ENCODE measurements around the gene CTSO.
"Not testable (repeated sequence)": the region's sequence is repeated elsewhere in the genome, so short reads cannot be mapped to it uniquely, and the experiment has no call there.

Gene CTSO

GRCh38 chr4:155954118-155954685, 536 bp upstream of the CTSO start:
- DNase-seq, result no peak

DNA sequence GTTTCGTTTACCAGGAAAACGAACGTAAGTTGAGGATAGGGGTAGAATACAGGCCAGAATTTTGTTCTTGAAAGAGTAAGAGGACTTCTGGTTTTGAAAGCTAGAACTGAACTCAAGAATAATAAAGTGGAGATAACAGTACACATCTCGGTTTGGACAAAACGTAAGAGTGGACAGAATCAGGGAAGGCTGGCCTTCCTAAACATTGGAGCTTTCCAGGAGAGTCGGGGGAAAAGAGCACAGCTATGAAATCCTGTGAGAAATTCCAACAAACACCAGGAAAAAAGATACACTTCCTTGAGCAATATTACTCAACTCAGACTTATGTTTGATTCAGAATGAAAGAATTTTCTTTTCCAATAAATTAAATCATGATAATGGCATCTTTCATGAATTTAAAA, 1.2 kb downstream of the CTSO start:
- no peak for DNase-seq

- no peak for DNase-seq
These were observed 3.2 kb downstream of the CTSO start for GRCh38 chr4:155950461-155950860.

- no peak for DNase-seq
These were observed 5.1 kb downstream of the CTSO start for GRCh38 chr4:155948541-155948940.

GRCh38 chr4:155946486-155946885, 7.2 kb downstream of the CTSO start:
- peak; percentile 23 for DNase-seq

GRCh38 chr4:155944516-155944915, 9.2 kb downstream of the CTSO start:
- DNase-seq, result no peak

DNA sequence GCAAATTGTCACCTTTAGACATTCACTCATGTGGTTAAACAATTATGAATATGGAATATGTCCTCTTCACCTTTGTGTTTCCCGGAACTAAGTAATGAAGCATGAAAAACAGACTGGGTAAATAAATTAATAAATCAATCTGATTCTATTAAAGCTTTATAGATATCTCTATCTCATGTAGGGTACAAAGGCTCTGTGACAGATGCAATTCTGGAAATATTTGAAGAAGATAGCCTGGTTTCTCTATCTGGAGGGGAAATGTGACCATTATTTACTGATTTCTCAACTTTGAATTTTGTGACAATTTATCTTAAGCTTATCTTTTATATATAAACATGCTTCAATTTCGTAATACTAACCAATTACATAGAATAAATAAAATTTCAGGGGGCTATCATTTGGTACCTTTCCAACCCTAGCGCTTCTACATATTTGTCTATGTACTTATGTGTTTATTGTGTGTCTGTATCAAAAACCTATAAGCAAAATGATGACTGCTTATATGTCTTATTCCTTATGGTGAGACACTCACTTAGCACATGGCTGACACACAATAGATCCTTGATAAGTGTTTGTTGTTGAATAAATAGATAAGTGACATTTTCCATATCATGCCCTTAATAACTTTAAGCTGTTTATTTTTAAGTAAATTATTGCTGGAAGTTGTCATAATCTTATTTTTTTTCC, 9.9 kb downstream of the CTSO start:
- no peak for DNase-seq

GRCh38 chr4:155941820-155942219, 11.8 kb downstream of the CTSO start:
- DNase-seq, result no peak

GRCh38 chr4:155941085-155941790, 12.4 kb downstream of the CTSO start:
- DNase-seq, result no peak

DNA sequence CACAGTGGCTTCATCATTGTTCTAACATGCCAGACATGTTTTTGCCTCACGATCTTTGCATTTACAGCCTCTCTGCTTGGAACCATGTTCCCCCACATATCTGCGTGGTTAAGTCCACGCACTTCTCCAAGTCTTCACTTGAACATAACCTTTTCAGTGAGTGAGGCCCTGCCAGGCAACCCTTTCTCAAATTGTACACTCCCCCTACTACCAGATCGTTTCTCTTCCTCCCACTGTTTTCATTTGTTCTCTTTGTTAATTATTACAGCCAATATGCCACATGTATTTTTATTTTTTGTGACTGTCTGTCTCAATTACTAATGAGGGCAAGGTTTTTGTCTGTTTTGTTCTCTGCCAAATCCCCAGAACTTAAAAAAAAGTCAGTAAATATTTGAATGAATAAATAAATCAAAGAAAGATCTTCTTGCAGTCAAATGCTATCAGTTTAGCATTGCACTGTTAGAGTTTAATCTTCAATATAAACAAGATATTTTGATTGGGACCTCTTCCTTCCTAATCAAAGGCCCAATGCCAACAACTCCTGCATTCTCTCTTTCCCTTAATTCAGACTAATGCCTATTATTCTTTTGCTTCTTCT, 18.2 kb downstream of the CTSO start:
- DNase-seq, result no peak

- not testable (repeated sequence) for DNase-seq
These were observed 19.0 kb downstream of the CTSO start for GRCh38 chr4:155934634-155935033.

DNA sequence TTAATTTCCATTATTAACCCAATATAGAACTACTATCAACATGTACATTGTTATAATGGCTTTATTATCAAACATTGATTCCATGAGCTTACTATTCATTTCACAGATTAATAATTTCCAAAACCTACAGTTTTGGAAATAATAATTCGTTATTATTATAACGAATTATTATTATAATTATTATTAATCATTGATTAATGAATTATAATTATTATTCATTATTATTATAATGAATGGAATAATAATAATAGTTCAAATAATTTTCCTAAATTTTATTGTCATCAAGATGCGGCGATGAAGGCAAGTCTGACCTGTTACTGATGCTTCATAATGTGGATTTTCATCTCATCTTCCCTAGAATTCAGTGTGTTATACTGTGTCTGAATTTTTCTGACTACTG, 22.0 kb downstream of the CTSO start:
- no peak for DNase-seq

- no peak for DNase-seq
These were observed 23.3 kb downstream of the CTSO start for GRCh38 chr4:155930330-155930729.

- DNase-seq, result no peak
These were observed 23.8 kb downstream of the CTSO start for GRCh38 chr4:155929833-155930232.

- DNase-seq, result no peak
These were observed 29.0 kb downstream of the CTSO start for GRCh38 chr4:155924637-155925036.

DNA sequence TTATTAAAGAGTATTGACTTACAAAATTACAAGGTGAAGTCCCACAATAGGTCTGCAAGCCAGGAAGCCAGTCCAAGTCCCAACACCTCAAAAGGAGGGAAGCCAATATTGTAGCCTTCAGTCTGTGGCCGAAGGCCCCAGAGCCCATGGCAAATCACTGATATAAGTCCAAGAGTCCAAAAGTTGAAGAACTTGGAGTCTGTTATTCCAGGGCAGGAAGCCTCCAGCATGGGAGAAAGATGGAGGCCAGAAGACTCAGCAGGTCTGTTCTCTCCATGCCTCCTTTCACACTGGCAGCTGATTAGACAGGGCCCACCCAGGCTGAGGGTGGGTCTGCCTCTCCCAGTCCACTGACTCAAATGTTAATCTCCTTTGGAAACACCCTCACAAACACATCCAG, 32.1 kb downstream of the CTSO start:
- no peak for DNase-seq

GRCh38 chr4:155914782-155915181, 38.9 kb downstream of the CTSO start:
- no peak for DNase-seq

- DNase-seq, result no peak
These were observed 41.8 kb downstream of the CTSO start for GRCh38 chr4:155911905-155912304.

- DNase-seq, result no peak
These were observed 43.9 kb downstream of the CTSO start for GRCh38 chr4:155909615-155910226.

GRCh38 chr4:155908187-155909139, 45.2 kb downstream of the CTSO start:
- DNase-seq, result no peak

DNA sequence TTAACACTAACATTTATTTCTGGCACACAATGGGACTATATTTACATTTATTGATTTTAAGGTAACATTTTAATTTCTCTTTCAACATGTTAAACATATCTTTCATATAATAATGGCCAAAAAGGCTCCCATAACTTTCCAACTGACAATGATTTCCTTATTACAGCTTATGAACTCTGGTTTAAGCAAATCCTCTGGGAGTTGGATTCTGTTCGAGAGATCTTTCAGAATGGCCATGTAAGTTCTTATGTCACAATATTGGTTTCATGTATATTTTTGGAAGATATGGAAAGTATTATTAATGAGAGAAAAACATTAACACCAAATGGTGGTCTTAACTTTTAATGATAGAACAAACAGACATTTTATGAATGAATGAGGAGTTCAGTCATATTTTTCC, 46.1 kb downstream of the CTSO start:
- DNase-seq, result no peak

GRCh38 chr4:155906554-155907247, 47.0 kb downstream of the CTSO start:
- peak; percentile 11 for DNase-seq

Data from NCI-H2029 (cell line).